HEK293T (cell line): ENCODE data around the gene GNB5.

Experiments used
- ARNT ChIP-seq: fragments of 450-650 bp; IDR thresholded peaks from 2 replicates; pipeline ENCODE4 v1.6.1; 2017; ENCODE audit warnings: mild to moderate bottlenecking
- BHLHE40 ChIP-seq: fragments of 450-650 bp; IDR thresholded peaks from 2 replicates; pipeline ENCODE4 v1.6.1; 2016; ENCODE audit warnings: mild to moderate bottlenecking, moderate library complexity, borderline replicate concordance
- CTBP1 ChIP-seq: fragments of 450-650 bp; IDR thresholded peaks from 2 replicates; pipeline ENCODE4 v1.6.1; 2016; ENCODE audit warnings: borderline replicate concordance
- ELF4 ChIP-seq: fragments of 450-650 bp; IDR thresholded peaks from 2 replicates; pipeline ENCODE4 v1.6.1; 2017; ENCODE audit warnings: antibody characterized with exemption
- FOXA1 ChIP-seq: fragments of 450-650 bp; IDR thresholded peaks from 2 replicates; pipeline ENCODE4 v1.6.1; 2016; ENCODE audit warnings: mild to moderate bottlenecking
- FOXK2 ChIP-seq: fragments of 450-650 bp; IDR thresholded peaks from 2 replicates; pipeline ENCODE4 v1.6.1; 2016; ENCODE audit warnings: mild to moderate bottlenecking
- FOXM1 ChIP-seq: fragments of 450-650 bp; IDR thresholded peaks from 2 replicates; pipeline ENCODE4 v1.6.1; 2017; ENCODE audit warnings: mild to moderate bottlenecking, borderline replicate concordance
- HDGF ChIP-seq: fragments of 450-650 bp; IDR thresholded peaks from 2 replicates; pipeline ENCODE4 v1.6.1; 2017; ENCODE audit warnings: antibody characterized with exemption, borderline replicate concordance
- LEF1 ChIP-seq: fragments of 450-650 bp; IDR thresholded peaks from 2 replicates; pipeline ENCODE4 v1.6.1; 2017; ENCODE audit warnings: mild to moderate bottlenecking, borderline replicate concordance
- SP1 ChIP-seq: fragments of 450-650 bp; IDR thresholded peaks from 2 replicates; pipeline ENCODE4 v1.6.1; 2017
- SUZ12 ChIP-seq: fragments of 450-650 bp; IDR thresholded peaks from 2 replicates; pipeline ENCODE4 v1.6.1; 2016; ENCODE audit warnings: mild to moderate bottlenecking
- TARDBP ChIP-seq: fragments of 450-650 bp; IDR thresholded peaks from 2 replicates; pipeline ENCODE4 v1.6.1; 2016
- ZNF384 ChIP-seq: fragments of 450-650 bp; IDR thresholded peaks from 2 replicates; pipeline ENCODE4 v1.6.1; 2016
- TF ChIP-seq, protein P1 (sequence below): fragments of 450-650 bp; IDR thresholded peaks from 2 replicates; pipeline ENCODE4 v1.6.1; 2016

DNA sequence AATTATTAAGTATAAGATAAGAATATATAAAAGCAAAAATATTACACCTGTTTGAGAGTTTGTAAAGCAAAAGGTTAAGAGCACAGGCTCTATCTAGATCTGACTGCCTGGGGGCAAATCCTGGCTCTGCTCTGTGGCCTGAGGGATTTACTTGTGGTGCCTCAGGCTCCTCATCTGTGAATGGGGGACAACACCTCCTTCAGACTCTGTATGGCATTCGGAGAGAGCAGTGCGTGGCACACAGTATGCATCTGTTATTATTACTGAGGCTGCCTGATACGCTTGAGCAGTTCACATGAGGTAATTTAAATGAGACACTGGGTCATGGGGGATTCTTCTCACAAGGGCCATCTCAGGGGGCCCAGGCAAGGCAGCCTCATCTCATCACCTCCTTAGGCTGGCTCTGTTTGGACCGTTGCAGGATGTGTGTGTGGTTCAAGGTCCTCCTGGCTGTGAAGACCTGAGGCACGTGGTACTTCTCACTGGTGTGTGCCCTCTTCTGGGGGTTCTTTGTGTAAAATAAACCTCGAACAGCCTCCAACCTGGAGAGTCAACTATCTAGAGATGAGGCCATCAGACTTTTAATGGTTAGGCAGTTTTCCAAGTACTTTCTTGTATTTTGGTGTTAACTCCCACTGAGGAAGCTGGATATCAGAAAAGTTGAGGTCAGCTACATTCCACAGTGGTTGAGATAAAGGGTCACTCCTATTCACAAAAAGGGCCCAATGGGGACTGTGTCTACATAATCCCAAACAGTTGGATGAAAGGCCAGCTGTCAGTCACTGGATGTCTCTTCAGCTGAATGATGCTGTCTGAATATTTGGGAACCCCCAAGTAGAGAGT, 9.0 kb downstream of the GNB5 start:
- TF ChIP-seq SP1 (no peak), BHLHE40 (no peak), CTBP1 (no peak), TARDBP (no peak), ELF4 (no peak), FOXA1 (no peak), FOXK2 (no peak), SUZ12 (no peak), ZNF384 (no peak), ARNT (no peak), LEF1 (no peak), FOXM1 (no peak), HDGF (no peak)
- TF ChIP-seq, protein P1, sequence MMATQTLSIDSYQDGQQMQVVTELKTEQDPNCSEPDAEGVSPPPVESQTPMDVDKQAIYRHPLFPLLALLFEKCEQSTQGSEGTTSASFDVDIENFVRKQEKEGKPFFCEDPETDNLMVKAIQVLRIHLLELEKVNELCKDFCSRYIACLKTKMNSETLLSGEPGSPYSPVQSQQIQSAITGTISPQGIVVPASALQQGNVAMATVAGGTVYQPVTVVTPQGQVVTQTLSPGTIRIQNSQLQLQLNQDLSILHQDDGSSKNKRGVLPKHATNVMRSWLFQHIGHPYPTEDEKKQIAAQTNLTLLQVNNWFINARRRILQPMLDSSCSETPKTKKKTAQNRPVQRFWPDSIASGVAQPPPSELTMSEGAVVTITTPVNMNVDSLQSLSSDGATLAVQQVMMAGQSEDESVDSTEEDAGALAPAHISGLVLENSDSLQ, result no peak
